GM12891 (cell line): ENCODE measurements around the gene SLC22A5.

Experiments used
- POLR2A ChIP-seq: IDR thresholded peaks from 2 replicates; pipeline ENCODE4 v1.6.1; 2011; ENCODE audit warnings: low read depth, low read length, control low read depth
- POLR2AphosphoS5 ChIP-seq: IDR thresholded peaks from 2 replicates; pipeline ENCODE4 v1.6.1; 2011; ENCODE audit warnings: low read depth, low read length, control low read depth
- POU2F2 ChIP-seq: IDR thresholded peaks from 2 replicates; pipeline ENCODE4 v1.6.1; 2011; ENCODE audit warnings: low read depth, mild to moderate bottlenecking, control low read depth, low read length, moderate library complexity
- SPI1 ChIP-seq: IDR thresholded peaks from 2 replicates; pipeline ENCODE4 v1.6.1; 2011; ENCODE audit warnings: low read depth, low read length, control low read depth
- TAF1 ChIP-seq: IDR thresholded peaks from 2 replicates; pipeline ENCODE4 v1.6.1; 2011; ENCODE audit warnings: low read depth, low read length, control low read depth

DNA sequence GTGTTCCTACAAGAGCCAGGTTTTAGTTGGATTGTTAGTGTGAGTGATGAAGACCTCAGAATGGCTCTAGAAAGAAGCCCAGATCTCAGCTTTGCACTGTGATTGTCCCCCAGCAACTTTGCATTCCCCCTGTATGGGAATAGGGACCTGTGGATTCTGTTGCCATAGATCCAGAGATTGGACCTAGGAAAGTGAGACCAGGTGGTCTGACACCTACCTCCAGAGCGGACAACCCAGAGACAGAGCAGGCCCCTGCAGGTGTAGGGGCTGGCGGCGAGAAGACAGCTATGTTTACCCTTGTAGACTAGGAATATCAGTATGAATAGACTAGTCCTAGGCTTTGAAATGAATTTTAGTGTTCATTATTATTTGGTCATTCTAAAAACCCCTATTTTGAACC, 67.4 kb downstream of the SLC22A5 start:
- TF ChIP-seq POLR2A (no peak), SPI1 (no peak), POU2F2 (no peak), POLR2AphosphoS5 (no peak), TAF1 (no peak)
